Activated naive CD4-positive, alpha-beta T cell treated with anti-CD3 and anti-CD28 coated beads, Interleukin-2, amount 50 U/mL, for 72 hours (primary cell): ENCODE measurements around the gene PAPSS2. TPM values are rescaled to one million over a fixed set of nuclear protein-coding genes. Genes with fewer than 3 reads are reported as not detected.
"Not testable (repeated sequence)": the region's sequence is repeated elsewhere in the genome, so short reads cannot be mapped to it uniquely, and the experiment has no call there.

Source experiments
- ATAC-seq, 2 donors: fragments of 150-1000 bp; cut with Tn5 transposase; 2 replicates each; pipeline ENCODE4 v1.10.0; 2021; ENCODE audit warnings: mild to moderate bottlenecking in 2 of 2, moderate library complexity in 2 of 2
- DNase-seq, 2 donors: peaks; one replicate each; pipeline ENCODE4 v3.0.0; 2021 to 2022; ENCODE audit warnings: low spot score in 2 of 2
- H3K27ac Mint-ChIP-seq, 2 donors: one replicate each; pipeline ENCODE4 v1.8.0; 2022; ENCODE audit warnings: mild to moderate bottlenecking in 2 of 2, mixed read lengths in 2 of 2
- H3K36me3 Mint-ChIP-seq, 2 donors: one replicate each; pipeline ENCODE4 v1.8.0; 2022; ENCODE audit warnings: mixed read lengths in 2 of 2
- H3K9me3 Mint-ChIP-seq, 2 donors: one replicate each; pipeline ENCODE4 v1.8.0; 2022; ENCODE audit warnings: mixed read lengths in 2 of 2
- total RNA-seq, 2 donors: library from RNA; stranded (reverse); gene quantifications; one replicate each; pipeline ENCODE4 v1.2.3, GENCODE V29; 2022

Gene PAPSS2
- total RNA-seq, 2 donors from 2014 or later: 0.05 to 1.5 TPM

DNA sequence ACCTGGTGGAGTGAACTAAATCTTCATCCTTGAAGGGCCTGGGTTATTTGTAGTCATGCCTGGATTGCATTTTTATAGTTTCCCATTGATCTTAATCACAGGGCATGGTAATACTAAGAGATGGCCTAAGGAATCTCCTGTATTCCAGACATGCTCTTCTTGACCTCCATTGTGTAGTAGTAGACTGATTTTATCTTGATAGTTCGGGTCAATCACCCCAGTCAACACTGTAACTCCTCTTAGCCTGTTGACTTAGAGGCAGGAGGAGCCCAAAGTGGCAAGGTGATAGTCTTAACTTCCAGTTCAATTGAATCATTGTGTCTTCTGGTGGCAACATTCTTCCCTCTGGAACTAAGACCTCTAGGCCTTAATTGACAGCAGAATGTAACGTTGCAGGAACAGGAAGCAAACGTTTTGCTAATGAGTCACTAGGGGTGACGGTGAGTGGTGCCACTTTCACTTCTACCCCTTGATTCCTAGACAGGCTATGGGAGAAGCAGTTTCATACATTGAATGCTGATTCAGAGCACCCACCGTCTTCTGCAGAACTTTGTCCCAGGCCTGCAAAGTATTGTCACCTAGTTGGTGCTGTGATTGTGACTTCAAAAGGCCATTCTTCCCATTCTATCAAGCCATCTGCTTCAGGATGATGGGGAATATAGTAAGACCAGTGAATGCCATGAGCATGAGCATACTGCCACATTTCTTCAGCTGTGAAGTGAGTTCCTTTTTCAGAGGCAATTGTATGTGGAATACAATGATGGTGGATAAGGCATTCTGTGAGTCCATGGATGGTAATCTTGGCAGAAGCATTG is 24.0 kb upstream of the PAPSS2 start:
- H3K9me3 Mint-ChIP-seq: peaks cover 0 to 16% of the 10 kb centered on the region in 2 donors
- ATAC-seq (peak; percentile 86 to 95), DNase-seq (peak in 1 of 2 donors; percentile 13)
- H3K27ac Mint-ChIP-seq: no peak overlapping the region
- H3K36me3 Mint-ChIP-seq: no peaks in the 10 kb centered on the region

DNA sequence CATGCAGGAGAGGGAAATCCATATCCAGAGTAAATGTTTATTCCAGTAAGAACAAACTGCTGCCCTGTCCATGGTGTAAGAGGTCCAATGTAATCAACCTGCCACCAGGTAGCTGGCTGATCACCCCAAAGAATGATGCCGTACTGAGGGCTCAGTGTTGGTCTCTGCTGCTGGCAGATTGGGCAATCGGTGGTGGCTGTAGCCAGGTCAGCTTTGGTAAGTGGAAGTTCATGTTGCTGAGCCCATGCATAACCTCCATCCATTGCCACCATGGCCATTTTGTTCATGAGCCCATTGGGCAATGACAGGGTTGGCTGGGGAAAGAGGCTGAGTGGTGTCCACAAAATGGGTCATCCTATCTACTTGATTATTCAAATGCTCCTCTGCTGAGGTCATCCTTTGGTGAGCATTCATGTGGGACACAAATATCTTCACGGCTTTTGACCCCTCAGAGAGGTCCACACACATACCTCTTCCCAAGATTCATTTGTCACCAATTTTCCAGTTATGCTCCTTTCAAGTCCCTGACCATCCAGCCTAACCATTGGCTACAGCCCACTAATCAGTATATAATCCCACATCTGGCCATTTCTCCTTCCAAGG is 23.3 kb upstream of the PAPSS2 start:
- no peak for ATAC-seq
- no peak overlapping the region for H3K27ac Mint-ChIP-seq
- H3K9me3 Mint-ChIP-seq: peaks cover 0 to 16% of the 10 kb centered on the region in 2 donors

DNA sequence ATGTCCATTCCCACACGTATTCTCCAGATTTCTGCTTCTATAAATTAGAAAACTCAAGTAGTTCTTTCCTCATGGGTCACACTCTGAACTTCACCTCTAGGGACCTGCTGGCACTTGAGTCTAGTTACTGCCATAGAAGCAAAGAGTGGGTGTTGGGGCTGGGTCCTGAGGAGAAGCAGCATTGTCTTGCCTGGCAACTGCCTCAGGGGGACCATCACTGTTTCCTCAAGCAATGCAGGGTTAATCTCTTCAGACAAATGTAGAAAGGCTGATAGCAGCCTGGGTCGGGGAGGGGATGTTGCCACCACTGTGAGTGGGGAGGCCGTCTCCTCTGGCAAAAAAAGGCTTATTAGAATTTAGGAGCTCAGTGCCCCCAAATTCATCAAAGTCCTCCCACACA is 20.2 kb upstream of the PAPSS2 start:
- DNase-seq: no peak

More for the DNA sequence above, 23.3 kb upstream of the PAPSS2 start:
- DNase-seq: no peak
- H3K36me3 Mint-ChIP-seq: no peaks in the 10 kb centered on the region

DNA sequence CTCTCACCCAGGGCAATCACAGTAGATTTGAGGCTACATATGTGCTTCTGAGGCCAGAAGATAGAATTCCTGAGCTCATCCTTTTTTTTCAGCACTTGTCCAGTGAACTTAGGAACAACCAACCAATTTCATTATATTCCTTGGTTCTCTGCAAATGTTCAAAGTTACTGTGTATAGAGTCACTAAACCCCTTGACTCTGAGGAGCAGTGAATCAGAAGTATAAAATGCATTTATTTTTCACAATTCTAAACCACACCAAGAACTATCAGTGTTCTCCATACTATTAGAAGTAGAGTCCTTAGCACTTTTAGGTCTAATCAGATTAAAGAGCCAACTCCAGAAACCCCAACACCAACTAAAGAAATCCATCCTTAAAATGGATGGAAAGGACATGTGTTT is 19.6 kb upstream of the PAPSS2 start:
- peaks cover 0 to 13% of the 10 kb centered on the region in 2 donors for H3K9me3 Mint-ChIP-seq
- no peak for ATAC-seq
- no peak for DNase-seq
- peaks cover 0 to 7% of the 10 kb centered on the region in 2 donors for H3K36me3 Mint-ChIP-seq
- H3K27ac Mint-ChIP-seq: no peak overlapping the region

More for the DNA sequence above, 20.2 kb upstream of the PAPSS2 start:
- Mint-ChIP-seq H3K9me3 (peaks cover 0 to 10% of the 10 kb centered on the region in 2 donors), H3K27ac (no peak overlapping the region), H3K36me3 (peaks cover 0 to 2% of the 10 kb centered on the region in 2 donors)
- ATAC-seq: no peak

DNA sequence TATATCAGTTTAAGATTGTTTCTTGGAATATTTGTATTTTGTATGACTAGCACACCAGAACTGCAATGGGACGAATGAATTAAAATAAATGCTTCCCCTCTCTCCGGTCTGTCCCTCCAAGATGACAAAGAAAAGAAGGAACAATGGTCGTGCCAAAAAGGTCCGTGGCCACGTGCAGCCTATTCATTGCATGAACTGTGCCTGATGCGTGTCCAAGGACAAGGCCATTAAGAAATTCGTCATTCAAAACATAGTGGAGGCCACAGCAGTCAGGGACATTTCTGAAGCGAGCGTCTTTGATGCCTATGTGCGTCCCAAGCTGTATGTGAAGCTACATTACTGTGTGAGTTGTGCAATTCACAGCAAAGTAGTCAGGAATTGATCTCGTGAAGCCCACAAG is 17.2 kb upstream of the PAPSS2 start:
- Mint-ChIP-seq H3K9me3 (peaks cover 0 to 11% of the 10 kb centered on the region in 2 donors), H3K36me3 (peaks cover 0 to 14% of the 10 kb centered on the region in 2 donors), H3K27ac (no peak overlapping the region)
- ATAC-seq (no peak), DNase-seq (no peak)

DNA sequence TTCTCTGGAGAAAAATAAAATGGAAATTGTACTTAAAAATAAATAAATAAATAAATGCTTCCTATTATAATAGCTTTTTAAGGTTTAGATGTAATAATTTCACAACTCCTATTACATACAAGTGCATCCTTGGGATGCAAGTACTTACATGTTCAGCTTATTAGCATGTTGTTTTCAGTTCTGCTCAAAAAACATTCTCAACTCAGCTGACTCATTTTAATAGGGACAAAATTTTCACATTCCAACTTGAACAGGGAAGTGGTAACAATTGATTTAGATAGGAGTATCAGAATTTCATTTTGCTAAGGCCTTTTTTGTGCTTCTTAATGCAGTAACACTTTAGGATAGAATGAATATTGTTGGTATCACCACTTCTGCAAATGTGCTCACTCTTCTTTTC is 16.7 kb upstream of the PAPSS2 start:
- DNase-seq (no peak), ATAC-seq (no peak)
- Mint-ChIP-seq H3K9me3 (peaks cover 0 to 11% of the 10 kb centered on the region in 2 donors), H3K27ac (no peak overlapping the region), H3K36me3 (peaks cover 0 to 14% of the 10 kb centered on the region in 2 donors)

DNA sequence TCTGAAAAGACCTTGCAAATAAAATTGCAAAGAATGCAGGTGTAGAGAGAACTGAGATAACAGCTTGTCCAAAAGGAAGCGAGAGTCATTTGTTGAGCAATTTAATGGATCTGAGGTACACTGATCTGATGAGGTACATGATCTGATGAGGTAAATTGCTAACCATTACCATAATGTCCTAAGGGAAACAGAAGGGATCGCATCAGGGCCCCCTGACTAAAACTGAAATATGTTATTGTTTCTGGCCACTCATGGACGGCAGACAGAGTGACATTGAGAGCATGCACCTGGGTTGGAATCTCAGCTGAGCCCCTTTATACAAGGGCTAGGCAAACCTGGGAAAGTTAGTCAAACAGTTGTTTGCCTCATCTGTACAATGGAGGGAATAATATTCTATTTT is 15.8 kb upstream of the PAPSS2 start:
- ATAC-seq (no peak), DNase-seq (no peak)
- Mint-ChIP-seq H3K27ac (no peak overlapping the region), H3K36me3 (peaks cover 0 to 14% of the 10 kb centered on the region in 2 donors), H3K9me3 (peaks cover 0 to 11% of the 10 kb centered on the region in 2 donors)

DNA sequence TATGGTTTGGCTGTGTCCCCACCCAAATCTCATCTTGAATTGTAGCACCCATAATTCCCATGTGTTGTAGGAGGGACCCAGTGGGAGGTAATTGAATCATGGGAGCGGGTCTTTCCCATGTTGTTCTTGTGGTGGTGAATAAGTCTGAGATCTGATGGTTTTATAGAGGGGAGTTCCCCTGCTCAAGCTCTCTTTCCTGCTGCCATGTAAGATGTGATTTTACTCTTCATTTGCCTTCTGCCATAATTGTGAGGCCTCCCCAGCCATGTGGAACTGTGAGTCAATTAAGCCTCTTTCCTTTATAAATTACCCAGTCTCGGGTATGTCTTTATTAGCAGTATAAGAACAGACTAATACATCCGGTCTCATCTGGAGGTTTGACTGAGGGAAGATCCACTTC is 15.2 kb upstream of the PAPSS2 start:
- Mint-ChIP-seq H3K9me3 (peaks cover 0 to 11% of the 10 kb centered on the region in 2 donors), H3K36me3 (peaks cover 0 to 14% of the 10 kb centered on the region in 2 donors)
- DNase-seq, H3K27ac Mint-ChIP-seq: not testable (repeated sequence)
- peak in 1 of 2 donors; percentile 79 for ATAC-seq

DNA sequence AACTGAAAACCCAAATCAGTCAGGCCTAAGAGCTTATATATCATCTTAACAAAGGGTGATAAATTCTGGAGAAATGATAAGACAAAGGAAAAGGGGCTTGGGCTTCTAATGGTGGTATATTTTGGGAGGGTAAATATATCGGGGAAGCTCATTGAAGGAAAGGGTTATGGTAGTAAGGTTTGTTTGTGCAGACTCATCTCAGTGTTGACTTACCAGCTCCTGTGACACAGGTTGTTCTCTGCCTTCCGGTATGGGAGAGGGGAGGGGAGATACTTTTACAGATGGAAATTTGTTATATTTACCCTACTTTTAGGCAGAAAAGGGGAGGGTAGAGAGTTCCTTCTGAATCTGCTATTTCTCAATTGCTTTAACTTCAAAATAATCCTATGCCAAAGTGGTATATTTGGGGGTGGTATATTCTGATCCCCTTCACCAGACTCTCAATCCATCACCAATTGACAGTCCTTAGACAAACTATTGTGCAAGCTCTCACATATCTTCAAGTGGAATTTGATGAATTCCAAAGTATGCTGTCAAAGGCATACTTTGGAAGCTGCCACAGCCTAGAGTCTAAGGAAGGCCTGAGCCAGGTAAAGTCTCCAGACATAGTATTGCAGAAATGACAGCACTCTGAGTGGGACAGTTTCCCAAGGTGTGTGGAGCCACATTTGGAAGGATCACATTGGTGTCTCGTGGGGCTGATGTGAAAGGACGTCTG is 13.3 kb upstream of the PAPSS2 start:
- peaks cover 0 to 14% of the 10 kb centered on the region in 2 donors for H3K36me3 Mint-ChIP-seq
- H3K9me3 Mint-ChIP-seq: peaks cover 0 to 11% of the 10 kb centered on the region in 2 donors
- no peak for DNase-seq
- ATAC-seq: no peak
- no peak overlapping the region for H3K27ac Mint-ChIP-seq

DNA sequence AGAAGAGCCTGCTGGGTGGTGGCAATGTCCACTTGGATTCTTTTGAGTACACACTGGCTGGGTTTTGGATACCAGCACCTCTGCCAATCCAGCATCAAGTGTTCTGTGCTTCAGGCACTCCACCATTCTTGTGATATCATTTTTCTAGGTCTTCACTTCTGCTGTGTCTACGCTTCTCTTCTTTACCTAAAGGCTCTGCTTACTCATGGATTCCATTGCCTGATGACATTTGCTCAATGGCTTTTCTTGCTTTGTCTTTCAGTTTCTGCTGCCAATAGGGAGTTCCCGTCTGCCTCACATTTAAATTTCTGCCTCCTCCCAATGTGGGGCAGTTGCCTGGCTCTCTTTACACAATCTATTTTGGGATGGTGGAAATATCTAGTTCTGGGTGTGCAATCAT is 12.7 kb upstream of the PAPSS2 start:
- ATAC-seq (peak; percentile 65 to 68), DNase-seq (no peak)
- Mint-ChIP-seq H3K36me3 (peaks cover 0 to 14% of the 10 kb centered on the region in 2 donors), H3K9me3 (peaks cover 0 to 11% of the 10 kb centered on the region in 2 donors), H3K27ac (no peak overlapping the region)

DNA sequence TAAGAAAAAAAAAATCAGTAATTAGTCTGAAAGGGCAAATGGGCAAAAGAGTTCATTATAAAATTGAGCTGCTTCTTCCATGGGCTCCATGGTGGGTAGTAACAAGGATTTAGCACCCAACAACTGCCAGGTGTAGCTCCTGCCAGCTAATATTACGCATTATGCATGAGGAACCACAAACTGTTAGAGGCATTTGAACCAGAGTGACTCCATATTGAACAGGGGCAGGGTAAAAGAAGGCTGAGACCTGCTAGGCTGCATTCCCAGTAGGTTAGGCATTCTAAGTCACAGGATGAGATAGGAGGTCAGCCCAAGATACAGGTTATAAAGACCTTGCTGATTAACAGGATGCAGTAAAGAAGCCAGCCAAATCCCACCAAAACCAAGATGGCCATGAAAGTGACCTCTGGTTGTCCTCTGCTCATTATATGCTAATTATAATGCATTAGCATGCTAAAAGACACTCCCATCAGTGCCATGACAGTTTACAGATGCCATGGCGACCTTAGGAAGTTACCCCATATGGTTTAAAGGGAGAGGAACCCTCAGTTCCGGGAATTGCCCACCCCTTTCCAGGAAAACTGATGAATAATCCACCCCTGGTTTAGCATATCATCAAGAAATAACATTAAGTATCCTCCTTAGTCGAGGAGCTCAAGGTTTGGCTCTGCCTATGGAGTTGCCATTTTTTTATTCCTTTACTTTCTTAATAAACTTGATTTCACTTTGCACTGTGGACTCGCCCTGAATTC is 8.7 kb upstream of the PAPSS2 start:
- Mint-ChIP-seq H3K36me3 (peaks cover 0 to 3% of the 10 kb centered on the region in 2 donors), H3K9me3 (peaks cover 0 to 2% of the 10 kb centered on the region in 2 donors), H3K27ac (no peak overlapping the region)
- no peak for ATAC-seq
- DNase-seq: no peak

DNA sequence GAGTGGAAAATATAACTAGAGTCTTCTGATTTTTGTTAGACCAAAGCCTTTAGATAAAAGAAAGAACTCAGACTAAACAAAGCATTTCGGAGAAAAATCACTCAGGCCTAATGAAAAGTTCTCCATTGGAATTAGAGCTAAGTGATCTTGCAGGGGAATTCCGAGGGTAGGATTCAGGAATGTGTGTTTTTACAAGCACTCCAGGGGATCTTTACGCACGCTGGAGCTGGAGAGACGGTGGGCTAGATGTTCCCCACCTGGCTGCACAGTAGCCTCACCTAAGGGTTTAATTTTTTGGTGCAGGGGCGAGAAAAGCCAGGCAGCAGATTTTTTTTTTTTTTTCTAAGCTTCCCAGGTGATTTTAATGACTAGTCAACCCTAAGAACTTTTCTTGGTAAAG is 7.9 kb upstream of the PAPSS2 start:
- H3K36me3 Mint-ChIP-seq: no peaks in the 10 kb centered on the region
- no peaks in the 10 kb centered on the region for H3K9me3 Mint-ChIP-seq
- H3K27ac Mint-ChIP-seq: no peak overlapping the region
- ATAC-seq (no peak), DNase-seq (no peak)

DNA sequence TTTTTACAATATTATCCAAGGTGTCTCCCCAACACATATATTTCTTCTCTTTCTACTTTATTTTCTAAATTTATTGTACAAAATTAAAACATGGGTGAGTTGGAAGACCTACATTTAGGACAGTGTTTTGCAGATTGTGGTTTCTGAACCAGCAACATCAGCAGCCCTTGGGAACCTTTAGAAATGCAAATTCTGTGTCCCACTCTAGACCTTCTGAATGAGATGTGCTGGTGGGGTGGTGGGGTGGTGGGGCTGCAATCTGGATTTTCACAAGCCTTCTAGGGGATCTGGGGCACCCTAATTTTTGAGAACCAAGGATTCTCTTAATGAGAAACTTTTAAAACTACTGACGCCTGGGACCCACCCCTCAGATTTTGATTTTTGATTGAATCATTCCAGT is 7.4 kb upstream of the PAPSS2 start:
- no peak for ATAC-seq
- H3K36me3 Mint-ChIP-seq: no peaks in the 10 kb centered on the region
- no peak overlapping the region for H3K27ac Mint-ChIP-seq
- no peak for DNase-seq
- H3K9me3 Mint-ChIP-seq: no peaks in the 10 kb centered on the region

DNA sequence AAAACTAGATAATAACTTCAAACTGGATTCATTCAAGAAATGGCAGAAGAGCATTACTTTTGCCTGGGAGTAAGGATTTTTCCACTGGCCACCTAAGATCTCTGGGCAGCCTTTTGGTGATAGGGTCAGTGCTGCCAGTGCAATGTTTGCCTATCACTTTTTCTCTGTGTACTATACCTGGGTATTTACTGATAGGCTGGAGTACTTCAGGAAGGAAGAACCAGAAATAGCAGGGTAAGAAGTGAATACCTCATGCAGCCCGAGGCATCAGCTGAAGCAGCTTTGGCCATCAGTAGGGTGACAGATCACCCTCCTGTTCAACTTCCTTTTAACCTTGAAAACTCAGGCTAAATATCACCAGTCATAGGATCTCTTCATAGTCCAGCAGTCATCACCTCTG is 5.5 kb upstream of the PAPSS2 start:
- no peaks in the 10 kb centered on the region for H3K9me3 Mint-ChIP-seq
- no peak overlapping the region for H3K27ac Mint-ChIP-seq
- ATAC-seq (no peak), DNase-seq (no peak)
- peaks cover 0 to 4% of the 10 kb centered on the region in 2 donors for H3K36me3 Mint-ChIP-seq

DNA sequence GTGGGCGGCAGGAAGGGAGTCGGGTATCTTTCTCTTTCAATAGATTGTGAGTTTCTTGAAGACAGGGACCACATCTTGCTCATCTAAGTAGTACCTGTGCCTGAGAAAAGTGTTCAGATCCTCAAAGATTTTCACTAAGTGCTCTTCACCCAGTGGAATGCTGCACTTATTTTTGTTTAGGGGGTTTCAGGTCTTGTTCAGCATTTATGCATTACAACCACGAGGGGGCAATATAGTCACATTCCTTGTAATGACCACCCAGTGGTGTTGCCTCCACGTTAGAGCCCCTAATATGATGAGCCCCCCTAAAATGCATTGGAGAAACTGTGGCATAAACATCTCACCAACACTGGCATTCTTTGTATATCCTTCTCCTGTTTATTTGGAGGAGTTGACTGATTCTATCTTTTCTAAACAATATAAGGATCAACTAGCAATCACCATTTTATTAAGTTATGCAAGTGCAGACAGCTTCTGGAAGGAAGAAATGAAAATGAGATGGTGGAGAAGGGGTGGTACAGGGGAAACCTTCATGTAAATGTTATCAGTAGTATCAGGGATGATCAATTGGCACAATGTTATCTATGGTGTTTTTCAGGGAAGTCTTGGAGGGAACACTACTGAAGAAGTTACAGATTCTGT is 3.1 kb upstream of the PAPSS2 start:
- ATAC-seq (peak in 1 of 2 donors; percentile 72), DNase-seq (peak in 1 of 2 donors; percentile 7)
- H3K36me3 Mint-ChIP-seq: peaks cover 0 to 4% of the 10 kb centered on the region in 2 donors
- no peak overlapping the region for H3K27ac Mint-ChIP-seq
- H3K9me3 Mint-ChIP-seq: no peaks in the 10 kb centered on the region

DNA sequence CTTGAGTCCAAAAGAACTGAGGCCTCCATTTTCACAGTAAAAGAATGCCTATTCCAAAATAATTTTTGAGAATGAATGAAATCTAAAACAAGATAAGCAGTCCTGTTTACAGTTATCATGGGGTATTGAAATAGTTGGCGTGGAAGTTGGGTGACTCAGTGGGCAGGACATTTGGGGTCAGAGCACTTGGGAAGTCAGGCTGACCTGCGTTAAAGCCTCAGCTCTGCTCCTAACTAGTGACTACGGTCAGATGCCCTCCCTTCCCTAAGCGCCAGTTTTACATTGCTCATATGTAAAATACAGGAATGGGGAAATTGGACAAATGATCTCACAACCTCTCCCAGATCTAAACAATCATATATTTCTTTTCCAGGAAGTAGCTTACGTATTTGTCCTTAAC is 2.3 kb upstream of the PAPSS2 start:
- no peaks in the 10 kb centered on the region for H3K9me3 Mint-ChIP-seq
- H3K36me3 Mint-ChIP-seq: peaks cover 0 to 4% of the 10 kb centered on the region in 2 donors
- ATAC-seq (no peak), DNase-seq (no peak)
- no peak overlapping the region for H3K27ac Mint-ChIP-seq
